ENCODE data around the gene LTBP2.

Gene LTBP2

GRCh38 chr14:74611650-74612349 lies at the start of gene LTBP2:
LTBP2 (minus strand) TSS chr14:74612237; CDS start chr14:74611944, 293 bp downstream.
- no peak for DNase-seq

GRCh38 chr14:74660863-74661262 lies 48.8 kb upstream of the LTBP2 start:
- no peak for DNase-seq

- DNase-seq = no peak
Observed at GRCh38 chr14:74660167-74660566, 48.1 kb upstream of the LTBP2 start.

GRCh38 chr14:74658535-74659131 lies 46.6 kb upstream of the LTBP2 start:
- no peak for DNase-seq

- DNase-seq = no peak
Observed at GRCh38 chr14:74656964-74657363, 44.9 kb upstream of the LTBP2 start.

- DNase-seq = no peak
Observed at GRCh38 chr14:74655599-74656395, 43.8 kb upstream of the LTBP2 start.

- no peak for DNase-seq
Observed at GRCh38 chr14:74654931-74655330, 42.9 kb upstream of the LTBP2 start.

GRCh38 chr14:74653386-74654138 lies 41.5 kb upstream of the LTBP2 start:
- DNase-seq = no peak

GRCh38 chr14:74652541-74652940 lies 40.5 kb upstream of the LTBP2 start:
- no peak for DNase-seq

- DNase-seq = no peak
Observed at GRCh38 chr14:74650927-74651686, 39.1 kb upstream of the LTBP2 start.

GRCh38 chr14:74649673-74650072 lies 37.6 kb upstream of the LTBP2 start:
- DNase-seq = no peak

GRCh38 chr14:74649167-74649566 lies 37.1 kb upstream of the LTBP2 start:
- no peak for DNase-seq

GRCh38 chr14:74648601-74649000 lies 36.6 kb upstream of the LTBP2 start:
- no peak for DNase-seq

GRCh38 chr14:74647678-74648461 lies 35.8 kb upstream of the LTBP2 start:
- DNase-seq = no peak

GRCh38 chr14:74647061-74647677 lies 35.1 kb upstream of the LTBP2 start:
- no peak for DNase-seq

- DNase-seq = no peak
Observed at GRCh38 chr14:74645756-74646470, 33.9 kb upstream of the LTBP2 start.

GRCh38 chr14:74645244-74645643 lies 33.2 kb upstream of the LTBP2 start:
- DNase-seq = no peak

GRCh38 chr14:74641601-74642391 lies 29.8 kb upstream of the LTBP2 start:
- DNase-seq = no peak

GRCh38 chr14:74638966-74639365 lies 26.9 kb upstream of the LTBP2 start:
- no peak for DNase-seq

- DNase-seq = no peak
Observed at GRCh38 chr14:74638066-74638465, 26.0 kb upstream of the LTBP2 start.

Data from activated CD4-positive, alpha-beta T cell treated with anti-CD3 and anti-CD28 coated beads for 4 hours (primary cell).